IMR-90 (cell line): ENCODE results near the gene TRAF3. TPM values are rescaled to one million over a fixed set of nuclear protein-coding genes. Genes with fewer than 3 reads are reported as not detected.
A peak's percentile ranks its signal among the peaks of the same experiment; 100 is the strongest.

Experiments
- ATAC-seq: fragments of 200-7000 bp; cut with Tn5 transposase; 2 replicates; pipeline ENCODE4 v1.9.1; 2020; ENCODE audit warnings: low read depth, mild to moderate bottlenecking, moderate library complexity
- BruUV-seq: library from RNA; stranded (reverse); fragments of 400-500 nt; replicated peaks from 2 replicates; lab custom pipeline; 2021; lab: Mats Ljungman, UMichigan
- CTCF ChIA-PET: fragments of 300-600 bp; formaldehyde crosslinking; extraction: SDS; loops from one replicate; lab custom pipeline; 2021; ENCODE audit warnings: antibody characterized with exemption; lab: Yijun Ruan, JAX
- POLR2A ChIA-PET: fragments of 300-600 bp; sonication (Branson Sonifier 250); formaldehyde crosslinking; loops from one replicate; lab custom pipeline; 2022; ENCODE audit warnings: antibody characterized with exemption; ENCODE audit not compliant: unreplicated experiment; lab: Charles Lee
- DNase-seq: peaks from one replicate; pipeline ENCODE4 v3.0.0; 2013
- H2AFZ ChIP-seq: replicated peaks from 2 replicates; pipeline ENCODE3; 2013; ENCODE audit warnings: low read length, mild to moderate bottlenecking; ENCODE audit not compliant: poor library complexity
- H2AK5ac ChIP-seq: 2 replicates; pipeline ENCODE4 v1.6.1; 2013; ENCODE audit warnings: low read depth, low read length, inconsistent platforms
- H2AK9ac ChIP-seq: replicated peaks from 2 replicates; pipeline ENCODE3; 2013; ENCODE audit warnings: mild to moderate bottlenecking, low read depth, low read length, moderate library complexity; ENCODE audit not compliant: poor library complexity
- H2BK120ac ChIP-seq: 2 replicates; pipeline ENCODE4 v1.6.1; 2013; ENCODE audit warnings: low read depth, low read length, inconsistent platforms
- H2BK15ac ChIP-seq: 3 replicates; pipeline ENCODE4 v1.6.1; 2013; ENCODE audit warnings: low read depth, low read length, inconsistent platforms
- H2BK20ac ChIP-seq: 2 replicates; pipeline ENCODE4 v1.6.1; 2013; ENCODE audit warnings: low read depth, mild to moderate bottlenecking, inconsistent platforms, low read length, moderate library complexity
- H2BK5ac ChIP-seq: 2 replicates; pipeline ENCODE4 v1.6.1; 2013; ENCODE audit warnings: mild to moderate bottlenecking, low read depth, low read length, inconsistent platforms; ENCODE audit not compliant: poor library complexity, severe bottlenecking
- H3K14ac ChIP-seq: replicated peaks from 2 replicates; pipeline ENCODE4 v1.6.1; 2013; ENCODE audit warnings: low read depth, low read length, inconsistent platforms
- H3K18ac ChIP-seq: 2 replicates; pipeline ENCODE4 v1.6.1; 2013; ENCODE audit warnings: low read depth, low read length, control low read depth
- H3K23ac ChIP-seq: 2 replicates; pipeline ENCODE4 v1.6.1; 2013; ENCODE audit warnings: low read depth, low read length, inconsistent platforms
- H3K27ac ChIP-seq: 2 replicates; pipeline ENCODE4 v1.5.1; 2013; ENCODE audit warnings: mild to moderate bottlenecking, control low read depth, low read length; ENCODE audit not compliant: insufficient read depth
- H3K27me3 ChIP-seq: 2 replicates; pipeline ENCODE4 v1.6.1; 2013; ENCODE audit warnings: low read length; ENCODE audit not compliant: control insufficient read depth, insufficient read depth
- H3K36me3 ChIP-seq: 2 replicates; pipeline ENCODE4 v1.6.1; 2013; ENCODE audit warnings: low read length, mixed read lengths; ENCODE audit not compliant: control insufficient read depth, insufficient read depth
- H3K4ac ChIP-seq: 2 replicates; pipeline ENCODE4 v1.6.1; 2013; ENCODE audit warnings: low read depth, low read length, inconsistent platforms
- H3K4me1 ChIP-seq: 2 replicates; pipeline ENCODE4 v1.6.1; 2013; ENCODE audit warnings: low read length, mixed read lengths; ENCODE audit not compliant: control insufficient read depth, insufficient read depth
- H3K4me2 ChIP-seq: 2 replicates; pipeline ENCODE4 v1.6.1; 2013; ENCODE audit warnings: low read depth, mild to moderate bottlenecking, control low read depth, low read length, moderate library complexity
- H3K4me3 ChIP-seq: 2 replicates; pipeline ENCODE4 v1.5.1; 2013; ENCODE audit warnings: low read depth, mild to moderate bottlenecking, control low read depth, low read length, moderate library complexity; ENCODE audit not compliant: insufficient read depth
- H3K56ac ChIP-seq: 2 replicates; pipeline ENCODE4 v1.6.1; 2013; ENCODE audit warnings: low read length, inconsistent platforms; ENCODE audit not compliant: insufficient read depth; ENCODE audit errors: extremely low read depth
- H3K79me1 ChIP-seq, 2 experiments: 2 replicates each; pipeline ENCODE4 v1.6.1; 2013; ENCODE audit warnings: low read length in 2 of 2, inconsistent platforms in 1 of 2, low read depth in 1 of 2
- H3K9ac ChIP-seq: 2 replicates; pipeline ENCODE4 v1.6.1; 2013; ENCODE audit warnings: low read depth, low read length, control low read depth
- H3K9me1 ChIP-seq: 2 replicates; pipeline ENCODE4 v1.6.1; 2013; ENCODE audit warnings: low read length, inconsistent platforms; ENCODE audit not compliant: insufficient read depth
- H3K9me3 ChIP-seq: 2 replicates; pipeline ENCODE4 v1.6.1; 2013; ENCODE audit warnings: low read length; ENCODE audit not compliant: control insufficient read depth, insufficient read depth
- H4K20me1 ChIP-seq: 2 replicates; pipeline ENCODE4 v1.6.1; 2013; ENCODE audit warnings: low read length, inconsistent platforms; ENCODE audit not compliant: insufficient read depth
- H4K5ac ChIP-seq: 2 replicates; pipeline ENCODE4 v1.6.1; 2013; ENCODE audit warnings: mild to moderate bottlenecking, low read depth, low read length, control low read depth
- H4K8ac ChIP-seq, 2 experiments: 2 replicates each; pipeline ENCODE4 v1.6.1; 2013; ENCODE audit warnings: low read depth in 2 of 2, low read length in 2 of 2, control low read depth in 1 of 2, inconsistent platforms in 1 of 2
- H4K91ac ChIP-seq: 2 replicates; pipeline ENCODE4 v1.6.1; 2013; ENCODE audit warnings: low read depth, low read length, inconsistent platforms; ENCODE audit not compliant: insufficient read depth
- CEBPB ChIP-seq: IDR thresholded peaks from 2 replicates; pipeline ENCODE4 v1.6.1; 2012; ENCODE audit warnings: low read depth, low read length, improper control_type of control experiment
- CHD1 ChIP-seq: IDR thresholded peaks from 2 replicates; pipeline ENCODE4 v1.6.1; 2012; ENCODE audit warnings: low read depth, low read length, improper control_type of control experiment
- CTCF ChIP-seq: conservative IDR thresholded peaks from 2 replicates; pipeline ENCODE4 v1.5.1; 2012; ENCODE audit warnings: mild to moderate bottlenecking, low read depth, low read length, improper control_type of control experiment
- MAFK ChIP-seq: IDR thresholded peaks from 2 replicates; pipeline ENCODE4 v1.6.1; 2012; ENCODE audit warnings: low read depth, low read length, improper control_type of control experiment
- MAZ ChIP-seq: IDR thresholded peaks from 2 replicates; pipeline ENCODE4 v1.6.1; 2012; ENCODE audit warnings: low read depth, mild to moderate bottlenecking, low read length, improper control_type of control experiment, moderate library complexity, borderline replicate concordance
- MXI1 ChIP-seq: IDR thresholded peaks from 2 replicates; pipeline ENCODE4 v1.6.1; 2012; ENCODE audit warnings: low read depth, mild to moderate bottlenecking, low read length, moderate library complexity, borderline replicate concordance
- POLR2A ChIP-seq: IDR thresholded peaks from 2 replicates; pipeline ENCODE4 v1.6.1; 2012; ENCODE audit warnings: mild to moderate bottlenecking, low read depth, low read length
- RFX5 ChIP-seq: IDR thresholded peaks from 2 replicates; pipeline ENCODE4 v1.8.0; 2012; ENCODE audit warnings: low read depth, mild to moderate bottlenecking, low read length, moderate library complexity
- SMC3 ChIP-seq: fragments of 150-350 bp; IDR thresholded peaks from 2 replicates; pipeline ENCODE4 v1.6.1; 2016; ENCODE audit warnings: low read depth, mild to moderate bottlenecking, antibody characterized with exemption, low read length, moderate library complexity
- USF2 ChIP-seq: fragments of 150-350 bp; IDR thresholded peaks from 2 replicates; pipeline ENCODE4 v1.6.1; 2017; ENCODE audit warnings: mild to moderate bottlenecking, antibody characterized with exemption, low read length, low read depth
- WGBS, 2 experiments: methylation state at CpG; one replicate each; pipeline versions ENCODE4 v1.1.5 to v1.1.7; 2013; ENCODE audit warnings: missing lambda C conversion rate in 2 of 2; ENCODE audit not compliant: insufficient read length in 1 of 2; ENCODE audit errors: extremely low coverage in 2 of 2; 5-methylcytosine and 5-hydroxymethylcytosine counted together
- dilution Hi-C: fragments of 300-500 bp; cut with HindIII; formaldehyde crosslinking; loops from one replicate; pipeline ENCODE4 v1.14.3; 2018; ENCODE audit warnings: low sequenced_read_pairs; ENCODE audit not compliant: unreplicated experiment
- in situ Hi-C: fragments of 300-500 bp; cut with MboI; formaldehyde crosslinking; loops from 3 replicates; pipeline ENCODE4 v1.14.3; 2019; ENCODE audit warnings: low sequenced_read_pairs, inconsistent platforms, mixed read lengths
- intact Hi-C: fragments of 100-400 bp; cut with micrococcal nuclease; formaldehyde crosslinking; loops from 2 replicates; pipeline ENCODE4 v1.10.0; 2022
- polyA plus RNA-seq, 3 experiments: library from polyadenylated mRNA; depleted of rRNA; stranded (reverse); fragments of >200 nt; gene quantifications; 2 replicates each; pipeline ENCODE4 v1.2.3, GENCODE V29; 2012; ENCODE audit warnings: low replicate concordance in 1 of 3
- total RNA-seq: library from RNA; depleted of rRNA; stranded (reverse); fragments of >200 nt; gene quantifications from 2 replicates; pipeline ENCODE4 v1.2.3, GENCODE V29; 2012
- TF ChIP-seq, protein P1 (sequence below): fragments of 150-350 bp; IDR thresholded peaks from 2 replicates; pipeline ENCODE4 v1.6.1; 2016; ENCODE audit warnings: low read depth, mild to moderate bottlenecking, low read length, moderate library complexity, borderline replicate concordance

TRAF3 gene
- total and polyA plus RNA-seq, 2 of the 4 experiments (the other 2 are of a cell fraction) = 21.2 to 25.3 TPM

DNA sequence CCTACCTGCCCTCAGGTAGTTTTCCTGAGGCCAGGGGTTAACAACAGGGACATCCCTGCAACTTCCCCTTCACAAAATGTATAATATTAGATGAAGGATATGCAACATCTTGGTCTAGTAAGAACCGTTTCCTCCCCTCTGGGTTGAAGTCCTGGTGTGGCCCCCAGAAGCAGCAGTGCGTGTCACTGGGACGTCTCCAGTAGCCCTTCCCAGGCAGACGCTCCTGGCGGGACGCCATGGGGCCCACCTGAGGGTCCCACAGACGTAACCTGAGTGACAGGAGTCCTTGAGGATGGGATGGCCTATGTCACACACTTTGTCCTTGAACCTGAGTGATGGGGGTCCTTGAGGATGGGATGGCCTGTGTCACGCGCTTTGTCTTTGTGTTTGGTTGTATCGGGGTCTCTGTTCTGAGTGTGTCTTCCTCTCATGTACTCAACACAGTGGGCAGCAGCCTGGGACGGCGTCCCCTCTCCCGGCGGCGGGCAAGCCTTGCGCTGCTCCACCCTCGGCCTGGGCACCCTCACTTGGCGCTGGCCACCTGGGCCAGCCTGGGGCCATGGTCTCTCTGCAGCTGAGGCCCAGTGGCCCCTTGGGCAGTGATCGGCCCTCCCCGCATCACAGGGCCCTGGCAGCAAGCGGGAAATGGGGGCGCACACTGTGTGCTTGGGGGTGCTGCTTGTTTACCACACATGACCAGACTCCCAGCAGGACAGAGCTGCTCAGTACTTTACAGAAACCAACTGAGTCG lies 130.9 kb downstream of the TRAF3 start:
- Histone ChIP-seq H2AK5ac (no peak overlapping the region), H3K56ac (no peak overlapping the region), H2BK20ac (no peak overlapping the region), H3K9ac (no peak overlapping the region), H3K27me3 (no peaks in the 10 kb centered on the region), H3K9me3 (no peaks in the 10 kb centered on the region), H3K23ac (no peak overlapping the region), H3K36me3 (peaks cover 17% of the 10 kb centered on the region), H3K79me1 (no peaks in the 10 kb centered on the region), H4K8ac (no peak overlapping the region), H4K91ac (no peak overlapping the region), H3K4ac (no peak overlapping the region), H3K4me3 (no peak overlapping the region), H3K4me1 (no peaks in the 10 kb centered on the region), H2BK120ac (no peak overlapping the region), H4K20me1 (no peaks in the 10 kb centered on the region), H2AK9ac (peak overlapping the region; percentile 72), H3K9me1 (0 out of 2 replicates have a peak, but pooled peaks cover 2% of the 10 kb centered on the region), H2BK15ac (no peak overlapping the region), H3K14ac (no peak overlapping the region), H2AFZ (no peak overlapping the region), H4K5ac (no peak overlapping the region), H3K4me2 (no peak overlapping the region), H3K27ac (no peak overlapping the region), H2BK5ac (no peak overlapping the region), H3K18ac (no peak overlapping the region)
- 81% methylated on average over 2 of the region's 23 CpGs; no CpG with 5 or more reads in 1 of the 2 experiments for WGBS, 2 experiments
- ChIA-PET POLR2A (no interaction called here), CTCF (no interaction called here)
- no peak for TF ChIP-seq MXI1
- TF ChIP-seq MAFK = no peak
- TF ChIP-seq, protein P1, sequence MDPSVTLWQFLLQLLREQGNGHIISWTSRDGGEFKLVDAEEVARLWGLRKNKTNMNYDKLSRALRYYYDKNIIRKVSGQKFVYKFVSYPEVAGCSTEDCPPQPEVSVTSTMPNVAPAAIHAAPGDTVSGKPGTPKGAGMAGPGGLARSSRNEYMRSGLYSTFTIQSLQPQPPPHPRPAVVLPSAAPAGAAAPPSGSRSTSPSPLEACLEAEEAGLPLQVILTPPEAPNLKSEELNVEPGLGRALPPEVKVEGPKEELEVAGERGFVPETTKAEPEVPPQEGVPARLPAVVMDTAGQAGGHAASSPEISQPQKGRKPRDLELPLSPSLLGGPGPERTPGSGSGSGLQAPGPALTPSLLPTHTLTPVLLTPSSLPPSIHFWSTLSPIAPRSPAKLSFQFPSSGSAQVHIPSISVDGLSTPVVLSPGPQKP = no peak
- TF ChIP-seq CEBPB = no peak
- no peak for TF ChIP-seq CHD1
- TF ChIP-seq USF2 = no peak
- no peak for TF ChIP-seq POLR2A
- no peak for TF ChIP-seq MAZ
- no peak for TF ChIP-seq RFX5
- no peak for TF ChIP-seq CTCF
- no peak for TF ChIP-seq SMC3
- intact Hi-C loops (no loop called here), in situ Hi-C loops (no loop called here), dilution Hi-C loops (no loop called here)
- no peak for ATAC-seq
- no peak for DNase-seq
- BruUV-seq = no TSS peak
